ENCODE measurements around the gene AGBL4.

GRCh38 chr1:49346767-49347349 lies 676.9 kb downstream of the AGBL4 start:
- TF ChIP-seq CTCF (IDR thresholded peaks at IDR 0.05) (no peak), POLR2AphosphoS5 (IDR thresholded peaks at IDR 0.05) (no peak)
